Peyer's patch (tissue), 4 donors: ENCODE measurements around the gene MON1A.

Source experiments
- CTCF ChIP-seq, 6 experiments: fragments of 450-650 bp in 4 of 6; fragments of 200-600 bp in 2 of 6; sonication (generic) in 1 of 6; IDR thresholded peaks; one replicate each; pipeline ENCODE4 v1.5.1; 2017 to 2019; ENCODE audit warnings: antibody characterized with exemption in 6 of 6, mild to moderate bottlenecking in 3 of 6, moderate library complexity in 1 of 6
- POLR2A ChIP-seq, 2 donors: fragments of 450-650 bp; IDR thresholded peaks; one replicate each; pipeline ENCODE4 v1.5.1; 2017; ENCODE audit warnings: antibody characterized with exemption in 2 of 2, mild to moderate bottlenecking in 2 of 2, moderate library complexity in 2 of 2

- TF ChIP-seq POLR2A (IDR thresholded peaks at IDR 0.05) (no peak), CTCF (IDR thresholded peaks at IDR 0.05) (no peak)
Measured at GRCh38 chr3:49927798-49928197, 1.8 kb downstream of the MON1A start.
